Ishikawa (cell line): ENCODE data around the gene ATOH7.

Source experiments
- CEBPB ChIP-seq: IDR thresholded peaks from 2 replicates; pipeline ENCODE4 v1.6.1; 2012
- CREB1 ChIP-seq: IDR thresholded peaks from 2 replicates; pipeline ENCODE4 v1.6.1; 2012; ENCODE audit warnings: low read depth
- EGR1 ChIP-seq: IDR thresholded peaks from 2 replicates; pipeline ENCODE4 v1.6.1; 2012
- EP300 ChIP-seq: IDR thresholded peaks from 2 replicates; pipeline ENCODE4 v1.6.1; 2012; ENCODE audit warnings: borderline replicate concordance
- FOXM1 ChIP-seq: IDR thresholded peaks from 2 replicates; pipeline ENCODE4 v1.6.1; 2012; ENCODE audit warnings: low read depth, borderline replicate concordance
- MAX ChIP-seq: IDR thresholded peaks from 2 replicates; pipeline ENCODE4 v1.6.1; 2012
- NFIC ChIP-seq: IDR thresholded peaks from 2 replicates; pipeline ENCODE4 v1.6.1; 2012
- RAD21 ChIP-seq: IDR thresholded peaks from 2 replicates; pipeline ENCODE4 v1.6.1; 2012; ENCODE audit warnings: low read depth
- REST ChIP-seq: IDR thresholded peaks from 2 replicates; pipeline ENCODE4 v1.6.1; 2012; ENCODE audit warnings: low read depth, mild to moderate bottlenecking
- TAF1 ChIP-seq: IDR thresholded peaks from 2 replicates; pipeline ENCODE4 v1.6.1; 2012; ENCODE audit warnings: low read depth, mild to moderate bottlenecking
- TCF12 ChIP-seq: IDR thresholded peaks from 2 replicates; pipeline ENCODE4 v1.6.1; 2012; ENCODE audit warnings: low read depth
- TEAD4 ChIP-seq: IDR thresholded peaks from 2 replicates; pipeline ENCODE4 v1.6.1; 2012
- USF1 ChIP-seq: IDR thresholded peaks from 2 replicates; pipeline ENCODE4 v1.6.1; 2012
- YY1 ChIP-seq: IDR thresholded peaks from 2 replicates; pipeline ENCODE4 v1.6.1; 2012; ENCODE audit warnings: low read depth

GRCh38 chr10:68237173-68237572 is 5.3 kb upstream of the ATOH7 start:
- TF ChIP-seq YY1 (no peak), NFIC (no peak), EP300 (no peak), FOXM1 (no peak), REST (no peak), MAX (no peak), CREB1 (no peak), TEAD4 (no peak), CEBPB (no peak), RAD21 (no peak), TAF1 (no peak), EGR1 (no peak), USF1 (no peak), TCF12 (no peak)
